HG03039 (cell line): ENCODE data around the gene CNRIP1.
"Not testable (repeated sequence)": the region's sequence is repeated elsewhere in the genome, so short reads cannot be mapped to it uniquely, and the experiment has no call there.

ENCODE experiments used
- ATAC-seq: cut with Tn5 transposase; IDR thresholded peaks from one replicate; pipeline ENCODE4 v1.9.1; 2021; ENCODE audit warnings: mild to moderate bottlenecking, moderate library complexity; ENCODE audit not compliant: unreplicated experiment

Gene CNRIP1, protein sequence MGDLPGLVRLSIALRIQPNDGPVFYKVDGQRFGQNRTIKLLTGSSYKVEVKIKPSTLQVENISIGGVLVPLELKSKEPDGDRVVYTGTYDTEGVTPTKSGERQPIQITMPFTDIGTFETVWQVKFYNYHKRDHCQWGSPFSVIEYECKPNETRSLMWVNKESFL

DNA sequence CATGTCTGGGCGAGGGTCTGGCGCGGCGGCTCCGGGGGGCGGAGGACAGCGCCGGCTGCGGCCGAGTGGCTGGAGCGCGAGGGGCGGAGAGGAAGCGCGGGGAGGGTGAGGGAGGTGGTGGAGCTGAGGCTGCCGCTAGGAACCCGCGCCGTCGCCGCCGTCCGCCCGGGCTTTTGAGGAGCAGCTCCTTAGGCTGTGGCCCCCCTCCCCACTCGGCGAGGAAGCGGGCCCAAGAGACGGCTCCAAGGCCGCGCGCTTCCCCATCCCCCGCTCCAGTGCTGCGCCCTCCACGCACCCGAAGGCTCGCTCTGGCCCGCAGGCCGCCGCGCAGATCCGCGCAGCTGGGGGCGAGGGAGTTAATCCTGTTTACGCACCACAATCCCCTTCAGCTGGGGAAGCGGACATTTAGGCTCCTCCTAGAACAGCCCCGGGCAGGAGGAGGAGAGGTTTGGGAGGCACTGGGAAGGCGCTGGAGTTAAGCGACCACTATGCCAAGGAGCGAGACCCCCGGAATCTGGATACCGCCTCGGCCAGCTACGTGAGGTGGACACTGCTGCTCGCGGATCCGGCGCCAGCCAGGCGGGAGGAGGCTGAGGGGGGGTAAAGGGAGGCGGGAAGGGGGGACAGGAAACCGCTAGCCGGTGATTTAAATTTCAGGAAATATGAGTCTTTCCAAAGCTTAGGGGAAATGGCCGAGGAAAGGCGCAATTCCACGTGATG, at the start of gene CNRIP1:
Gene CNRIP1 (minus strand): TSS at position 552 of the 720 bp plus-strand sequence. CDS start 549 bp downstream, at position 3.
- no peak for ATAC-seq

DNA sequence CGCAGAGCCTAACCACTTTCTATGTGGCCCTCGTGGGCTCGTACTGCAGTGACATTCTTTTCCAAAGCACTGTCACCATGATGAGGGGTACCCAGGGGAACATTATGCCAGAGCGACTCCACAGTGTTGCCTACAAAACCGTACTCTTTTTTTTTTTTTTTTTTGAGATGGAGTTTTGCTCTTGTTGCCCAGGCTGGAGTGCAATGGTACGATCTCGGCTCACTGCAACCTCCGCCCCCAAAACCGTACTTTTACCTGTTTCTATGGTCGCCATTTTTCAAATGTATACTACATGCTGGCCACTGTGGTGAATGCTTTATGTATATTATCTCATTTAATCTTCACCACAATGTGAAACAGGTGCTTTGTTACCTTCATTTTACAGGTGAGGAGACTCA, 49.6 kb upstream of the CNRIP1 start:
- no peak for ATAC-seq

DNA sequence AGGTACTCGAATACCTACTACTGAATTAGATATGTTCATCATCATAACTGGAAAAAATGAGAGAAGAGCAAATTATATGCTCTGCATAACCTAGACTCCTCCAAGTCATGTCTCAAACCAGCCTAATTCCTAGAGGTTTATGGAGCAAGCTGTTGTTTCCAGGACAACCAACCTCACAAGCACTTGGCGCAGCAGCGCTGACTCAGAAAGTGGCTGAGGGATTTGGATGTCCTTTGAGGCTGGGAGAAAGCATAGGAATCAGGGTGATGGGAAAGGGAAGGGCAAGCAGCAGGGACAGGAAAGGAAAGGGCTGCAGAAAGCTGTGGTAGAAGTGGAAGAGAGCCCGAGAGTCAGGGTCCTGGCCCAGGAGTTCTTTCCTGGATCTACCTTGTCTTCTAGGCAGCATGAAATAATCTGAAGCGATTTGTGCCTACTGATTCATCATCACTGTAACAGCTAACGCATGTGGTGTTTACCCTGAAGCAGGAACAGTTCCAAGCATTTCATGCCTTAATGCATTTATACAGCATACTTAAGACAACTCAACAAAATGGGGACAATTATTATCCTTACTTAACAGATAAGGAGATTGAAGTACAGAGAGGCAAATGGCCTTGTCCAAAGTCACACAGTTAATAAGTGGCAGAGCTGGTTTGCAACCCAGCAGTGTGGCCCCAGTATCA, 49.0 kb upstream of the CNRIP1 start:
- ATAC-seq = no peak

DNA sequence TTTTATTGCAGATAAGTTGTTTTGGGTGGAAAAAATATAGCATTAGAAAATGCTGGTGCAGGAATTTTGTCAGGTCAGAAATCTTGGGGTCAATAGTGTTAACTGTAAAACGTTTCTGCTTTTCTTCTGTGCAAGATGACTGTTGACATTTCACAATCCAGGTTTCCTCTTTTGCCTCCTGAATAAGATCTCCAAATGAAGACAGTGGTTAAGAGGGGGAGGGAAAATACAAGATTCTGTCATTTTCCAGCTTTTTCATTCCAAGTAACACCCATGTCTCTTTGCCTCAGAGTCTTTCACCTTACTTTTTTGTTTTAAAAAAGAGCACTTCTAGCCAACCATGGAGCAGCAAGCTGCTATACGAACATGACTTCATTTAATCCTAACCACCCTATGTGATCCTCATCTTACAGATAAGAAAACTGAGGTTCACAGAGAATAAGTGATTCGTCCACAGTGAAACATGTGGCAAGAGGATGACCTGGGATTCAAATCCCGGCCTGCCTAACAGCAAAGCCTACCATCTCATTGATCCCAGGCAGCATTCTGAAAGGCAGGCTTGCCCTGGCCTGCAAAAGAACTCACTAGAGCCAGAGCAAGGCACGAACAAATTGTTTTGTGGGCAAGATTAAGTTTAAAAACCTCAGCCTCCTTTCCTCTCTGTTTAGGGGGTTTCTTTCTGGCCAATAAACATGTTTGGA, 48.4 kb upstream of the CNRIP1 start:
- no peak for ATAC-seq

DNA sequence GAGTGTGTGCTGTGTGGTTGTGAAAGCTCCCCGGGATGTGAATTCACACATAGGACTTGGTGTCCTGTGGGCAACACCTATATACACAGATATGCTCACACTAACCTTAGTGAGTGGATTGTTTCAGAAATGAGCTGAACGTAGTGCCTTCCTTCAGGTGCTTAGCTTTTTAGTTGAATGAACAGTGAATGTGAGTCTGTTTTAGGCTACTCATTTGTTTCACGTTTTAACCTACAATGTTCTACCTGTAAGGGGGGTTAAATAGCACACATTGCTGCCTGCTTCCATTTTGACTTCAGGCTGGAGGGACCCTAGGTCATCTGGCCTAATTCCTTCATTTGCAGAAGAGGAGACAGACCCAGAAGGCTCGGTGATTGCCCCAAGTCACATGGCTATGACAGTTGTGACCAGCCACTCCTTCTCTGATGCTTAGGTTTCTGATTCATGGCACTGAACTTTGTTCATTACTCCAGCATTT, 46.4 kb upstream of the CNRIP1 start:
- peak; percentile 40 for ATAC-seq

DNA sequence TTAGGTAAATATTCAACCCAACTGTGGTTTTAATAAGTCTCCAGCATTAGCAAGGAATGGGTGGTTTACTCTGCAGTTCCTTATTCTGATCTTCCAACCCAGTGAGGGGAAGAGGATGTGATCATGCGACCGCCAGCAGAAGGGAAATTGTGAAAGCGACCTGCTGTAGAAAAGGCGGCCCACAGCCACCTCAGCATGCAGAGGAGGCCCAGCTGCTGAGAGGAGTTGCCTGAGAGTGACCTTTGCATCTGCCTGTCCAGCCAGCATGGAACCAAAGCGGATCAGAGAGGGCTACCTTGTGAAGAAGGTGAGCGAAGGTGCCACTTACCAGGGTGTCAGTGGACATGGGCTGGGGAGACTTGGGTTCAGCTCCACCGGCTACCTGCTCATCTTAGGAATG, 45.3 kb upstream of the CNRIP1 start, which contains the start of gene PLEK:
Gene PLEK (plus strand): TSS at position 196 of the 400 bp plus-strand sequence. CDS start 70 bp downstream, at position 266.
- ATAC-seq = peak; percentile 53

DNA sequence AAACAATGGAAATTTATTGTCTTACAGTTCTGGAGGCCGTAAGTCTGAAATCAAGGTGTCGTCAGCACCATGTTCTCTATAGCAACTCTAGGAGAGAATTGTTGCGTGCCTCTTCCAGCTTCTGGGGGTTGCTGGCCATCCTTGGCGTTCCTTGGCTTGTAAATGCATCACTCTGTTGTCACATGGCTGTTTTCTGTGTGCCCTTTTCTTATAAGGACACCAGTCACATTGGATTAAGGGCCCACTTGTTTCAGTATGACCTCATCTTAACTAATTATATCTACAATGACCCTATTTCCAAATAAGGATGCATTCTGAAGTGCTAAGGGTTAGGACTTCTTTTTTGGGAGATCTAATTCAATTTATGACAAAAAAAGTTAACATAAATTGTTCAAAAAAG, 44.0 kb upstream of the CNRIP1 start:
- no peak for ATAC-seq

DNA sequence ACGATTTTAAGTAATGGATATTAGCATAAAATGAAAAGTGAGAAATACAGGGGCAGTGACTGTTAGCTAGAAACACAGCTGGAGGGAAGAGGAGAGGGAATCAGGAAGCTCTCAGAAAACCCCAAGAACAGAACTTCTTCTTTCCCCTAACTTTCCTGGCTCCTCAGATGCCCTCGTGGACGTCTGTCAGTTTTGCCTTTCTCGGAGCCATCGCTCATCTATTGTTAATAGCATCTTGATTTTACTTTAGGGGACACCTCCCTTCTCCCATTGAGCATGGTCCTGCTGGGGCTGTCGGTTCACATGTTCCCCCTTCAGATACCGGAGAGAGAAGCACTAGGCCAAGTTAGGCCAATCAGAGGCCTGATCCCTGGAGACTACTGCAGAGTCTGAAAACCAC, 43.0 kb upstream of the CNRIP1 start:
- no peak for ATAC-seq

DNA sequence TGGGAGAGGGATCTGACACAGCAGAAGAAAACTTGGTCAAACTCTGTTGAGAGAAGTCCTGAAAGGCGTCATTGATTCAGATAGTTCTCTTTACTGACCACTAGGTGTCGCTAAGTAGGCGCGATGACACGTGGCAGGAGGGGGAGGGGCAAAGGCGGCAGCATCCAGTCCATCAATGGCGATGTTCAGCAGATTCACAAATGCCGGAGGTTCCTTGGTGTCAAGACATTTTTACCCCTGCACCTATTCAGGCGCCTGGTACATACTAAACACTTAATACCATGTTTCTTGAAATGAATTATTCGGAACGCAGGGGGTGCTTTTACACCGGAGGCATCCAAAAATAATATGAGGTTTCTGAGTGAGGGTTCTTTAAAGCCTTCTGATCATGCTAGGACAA, 42.3 kb upstream of the CNRIP1 start:
- peak; percentile 35 for ATAC-seq

DNA sequence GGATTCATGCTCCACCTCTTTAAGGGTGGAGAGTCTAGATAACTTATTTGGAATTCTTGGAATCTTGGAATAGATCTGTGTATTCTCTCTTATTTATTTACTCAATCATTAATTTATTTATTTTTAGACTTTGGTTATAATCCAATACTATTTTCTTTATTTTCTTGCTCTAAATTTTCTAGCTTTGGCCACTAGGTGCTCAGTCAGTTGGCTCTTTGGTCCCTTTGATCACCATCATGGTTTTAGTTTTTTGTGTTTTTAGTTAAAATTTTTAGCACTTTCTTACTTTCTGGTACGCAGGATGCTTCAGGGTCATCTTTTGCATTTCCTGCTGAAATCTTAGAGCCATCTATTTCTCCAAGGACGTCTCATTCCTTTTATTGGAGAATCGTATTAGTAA, 40.1 kb upstream of the CNRIP1 start:
- no peak for ATAC-seq

DNA sequence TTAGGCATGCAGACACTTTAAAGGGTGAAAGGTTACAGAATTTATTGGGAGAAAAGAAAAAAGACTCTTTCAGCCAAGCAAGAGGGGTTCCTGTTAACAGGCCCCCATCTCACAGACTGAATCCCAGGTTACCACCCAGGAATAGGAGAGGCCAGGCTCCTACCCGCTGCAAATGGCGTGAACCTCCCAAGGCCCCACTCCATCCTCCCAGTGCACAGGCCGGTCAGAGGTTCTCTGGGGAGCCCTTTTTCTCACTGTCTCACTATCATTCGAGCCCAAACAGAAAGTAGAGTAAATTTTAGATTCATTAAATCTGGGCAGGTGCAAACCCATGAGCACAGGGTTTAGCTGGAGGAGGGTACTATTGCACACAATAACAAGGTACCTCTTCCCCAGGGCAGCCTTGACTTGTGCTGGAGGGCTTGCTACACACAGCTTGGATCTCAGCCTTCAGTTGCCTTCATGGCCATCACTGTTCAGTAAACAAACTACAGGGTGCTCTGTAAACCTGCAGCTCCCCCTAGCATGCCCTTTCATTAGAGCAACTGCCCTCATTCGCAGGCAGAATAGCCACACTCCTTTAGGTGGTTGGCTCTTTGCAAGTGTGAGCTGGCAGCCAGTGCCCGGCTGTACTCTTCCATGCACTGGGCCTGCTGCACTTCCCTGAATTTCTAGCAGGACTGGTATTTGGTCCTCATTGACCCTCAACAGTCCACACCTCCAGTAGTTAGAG, 38.0 kb upstream of the CNRIP1 start:
- ATAC-seq = peak; percentile 55

DNA sequence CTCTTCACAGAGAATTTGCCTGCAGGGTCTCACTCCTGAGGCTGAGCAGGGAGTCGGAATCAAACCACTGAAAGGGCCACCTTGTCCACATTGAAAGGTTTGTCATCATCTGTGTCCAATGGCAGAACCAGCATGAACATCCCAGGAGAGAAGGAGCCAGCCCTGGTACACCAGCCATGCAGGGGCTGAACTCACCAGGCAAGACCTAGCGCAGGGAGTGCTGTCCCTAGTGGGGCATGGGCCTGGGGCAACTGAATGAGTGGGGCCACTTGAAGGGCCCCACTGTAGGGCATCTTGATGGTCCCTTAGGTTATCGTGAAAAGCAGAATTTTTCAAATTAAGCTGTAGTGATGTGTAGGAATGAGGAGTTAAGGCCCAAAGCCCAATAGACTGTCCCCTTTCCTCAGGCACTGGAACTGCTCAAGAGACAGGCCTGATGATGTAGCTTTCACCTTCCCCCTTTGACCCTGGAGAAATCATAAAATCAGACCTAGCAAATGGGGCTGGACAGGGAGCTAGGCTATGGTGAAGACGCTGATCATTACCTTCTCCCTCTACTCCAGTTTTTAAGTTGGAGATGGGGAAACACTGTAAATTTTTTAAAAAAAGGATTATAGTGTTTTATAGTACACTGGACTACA, 37.0 kb upstream of the CNRIP1 start:
- ATAC-seq = no peak

DNA sequence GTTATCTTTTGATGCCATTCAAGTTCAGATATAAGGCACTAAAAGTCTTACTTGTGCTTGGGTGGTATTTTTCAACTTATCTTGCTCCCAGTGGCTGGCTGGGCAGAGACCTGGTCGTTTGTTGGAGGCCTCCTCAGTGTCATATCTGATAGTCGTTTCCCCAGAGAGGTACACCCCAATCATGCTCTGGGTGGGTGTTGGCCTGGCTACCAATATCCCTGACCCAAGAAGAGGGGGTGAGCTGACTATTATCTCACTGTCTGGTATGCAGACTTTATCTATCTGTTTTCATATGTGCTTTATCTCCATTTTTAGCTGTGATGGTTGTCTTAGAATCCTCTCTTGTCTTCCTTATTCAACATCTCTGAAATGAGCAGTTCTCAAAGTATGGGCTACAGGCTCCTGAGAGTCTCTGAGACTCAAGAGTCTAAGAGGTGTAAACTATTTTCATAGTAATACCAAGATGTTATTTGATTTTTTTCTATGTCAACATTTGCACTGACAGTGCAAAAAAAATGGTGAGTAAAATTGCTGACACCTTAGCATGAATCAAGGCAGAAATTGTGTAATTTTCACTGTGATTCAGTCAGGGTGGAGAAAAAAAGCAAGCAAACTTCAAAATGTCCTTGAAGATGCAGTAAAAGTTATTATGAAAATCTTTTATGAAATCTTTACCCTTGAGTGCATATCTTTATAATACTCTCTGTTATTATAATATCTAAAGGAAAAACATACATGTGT, 33.1 kb upstream of the CNRIP1 start:
- ATAC-seq = no peak

DNA sequence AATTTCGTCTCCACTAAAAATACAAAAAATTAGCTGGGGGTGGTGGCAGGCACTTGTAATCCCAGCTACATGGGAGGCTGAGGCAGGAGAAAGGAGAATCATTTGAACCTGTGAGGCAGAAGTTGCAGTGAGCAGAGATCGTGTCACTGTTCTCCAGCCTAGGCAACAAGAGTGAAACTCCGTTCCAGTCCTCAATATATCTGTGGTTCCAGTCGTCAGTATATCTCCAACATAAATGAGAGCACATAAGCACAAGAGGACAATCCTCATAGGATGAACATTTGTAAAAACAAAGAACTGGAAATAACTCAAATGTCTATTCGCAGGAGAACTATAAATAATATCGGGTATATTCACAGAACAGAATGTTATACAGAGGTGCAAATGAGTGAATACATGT, 32.2 kb upstream of the CNRIP1 start:
- no peak for ATAC-seq

DNA sequence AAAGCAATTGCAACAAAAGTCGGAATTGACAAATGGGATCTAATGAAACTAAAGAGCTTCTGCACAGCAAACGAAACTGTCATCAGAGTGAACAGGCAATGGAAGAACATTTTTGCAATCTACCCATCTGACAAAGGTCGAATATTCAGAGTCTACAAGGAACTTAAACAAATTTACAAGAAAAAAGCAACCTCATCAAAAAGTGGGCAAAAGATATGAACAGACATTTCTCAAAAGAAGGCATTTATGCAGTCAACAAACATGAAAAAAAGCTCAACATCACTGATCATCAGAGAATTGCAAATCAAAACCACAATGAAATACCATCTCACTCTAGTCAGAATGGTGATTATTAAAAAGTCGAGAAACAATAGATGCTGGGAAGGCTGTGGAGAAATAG, 29.3 kb upstream of the CNRIP1 start:
- ATAC-seq = not testable (repeated sequence)

DNA sequence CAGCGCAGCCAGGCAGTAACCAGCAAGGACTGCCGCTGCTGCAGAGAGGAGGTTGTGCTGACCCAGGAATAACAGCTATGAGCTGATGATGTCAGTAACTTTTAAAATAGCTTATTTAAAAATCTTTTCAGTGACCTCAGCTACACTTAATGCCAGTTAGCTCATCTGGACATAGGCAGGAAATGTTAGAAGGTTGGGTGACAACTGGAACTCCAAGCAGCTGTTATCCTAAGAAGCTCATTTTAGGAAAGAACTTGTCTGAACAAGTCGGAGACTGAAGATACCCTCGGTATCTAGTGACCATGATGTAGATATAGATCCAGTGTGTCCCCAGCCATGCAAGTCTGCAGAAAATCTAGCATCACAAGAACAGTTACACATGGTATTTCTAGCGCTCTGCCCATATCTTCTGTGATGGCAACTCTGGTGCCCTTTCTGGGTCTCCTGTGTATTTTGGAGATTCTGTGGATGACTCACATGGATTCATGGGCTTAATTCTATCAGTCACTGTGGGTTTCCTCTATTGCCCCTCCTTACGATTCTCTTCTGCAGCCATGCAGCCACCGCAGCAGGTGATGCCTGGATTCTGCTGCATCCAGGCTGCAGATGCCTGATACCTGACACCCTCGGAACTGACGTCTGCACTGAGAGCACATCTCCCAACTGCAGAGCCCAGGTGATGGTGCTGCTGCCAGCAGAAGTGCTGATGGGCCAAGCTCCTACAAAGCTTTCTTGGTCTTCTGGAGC, 25.6 kb upstream of the CNRIP1 start:
- ATAC-seq = no peak

DNA sequence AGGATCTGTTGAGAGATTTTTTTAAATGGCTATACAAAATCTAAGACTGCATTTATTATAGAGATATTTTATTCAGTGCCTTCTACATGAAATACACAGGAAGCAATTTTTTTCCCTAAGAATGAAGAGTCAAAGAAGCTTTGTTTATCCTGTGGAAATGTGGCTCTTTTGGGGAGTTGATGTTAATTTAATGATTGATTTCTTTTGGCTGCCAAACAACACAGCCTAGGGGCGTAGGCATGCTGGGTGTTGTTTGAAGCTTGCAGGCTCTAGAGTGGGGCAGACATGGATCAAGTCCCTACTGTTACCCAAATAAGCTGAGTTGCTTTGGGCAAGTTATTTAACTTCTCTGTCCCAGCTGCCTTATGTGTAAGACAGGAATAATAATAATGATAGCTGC, 24.3 kb upstream of the CNRIP1 start:
- no peak for ATAC-seq

DNA sequence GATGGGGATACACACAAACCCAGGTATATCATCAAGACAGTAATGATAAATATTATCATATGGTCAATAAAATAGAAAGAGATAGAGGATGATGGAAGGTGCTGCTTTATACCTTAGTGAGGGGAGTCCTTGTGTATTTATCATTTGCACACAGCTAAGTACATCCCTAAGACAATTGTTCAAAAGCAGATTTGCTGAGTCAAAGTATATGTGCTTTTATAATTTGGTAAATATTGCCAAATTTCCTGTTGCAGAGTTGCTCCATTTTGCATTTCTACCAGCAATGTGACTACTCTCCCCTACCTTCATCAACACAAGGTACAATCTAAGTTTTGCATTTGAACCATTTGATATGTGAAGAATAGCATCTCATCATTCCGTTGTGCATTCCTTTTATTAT, 22.7 kb upstream of the CNRIP1 start:
- no peak for ATAC-seq

DNA sequence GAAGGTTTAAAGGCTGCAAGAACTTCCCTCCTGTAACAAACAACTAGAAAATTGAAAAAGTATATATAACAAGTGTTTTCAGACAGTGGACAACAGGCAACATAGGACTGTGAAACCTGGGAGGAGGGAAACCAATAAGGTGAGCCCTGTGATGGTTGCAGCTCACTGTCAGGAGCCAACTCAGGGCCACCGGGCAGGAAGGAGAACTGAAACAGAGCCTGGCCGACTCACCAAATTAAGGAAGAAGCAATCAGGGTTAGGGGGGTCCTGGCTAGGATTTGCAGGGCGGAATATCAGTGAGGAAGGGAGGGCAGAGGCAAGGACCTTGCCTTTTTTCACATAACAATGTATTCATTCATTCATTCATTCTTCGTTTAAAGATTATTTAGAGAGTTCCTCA, 21.8 kb upstream of the CNRIP1 start:
- no peak for ATAC-seq
